Measurements from ENCODE around the gene PLPP1.

The PLPP1 gene

DNA sequence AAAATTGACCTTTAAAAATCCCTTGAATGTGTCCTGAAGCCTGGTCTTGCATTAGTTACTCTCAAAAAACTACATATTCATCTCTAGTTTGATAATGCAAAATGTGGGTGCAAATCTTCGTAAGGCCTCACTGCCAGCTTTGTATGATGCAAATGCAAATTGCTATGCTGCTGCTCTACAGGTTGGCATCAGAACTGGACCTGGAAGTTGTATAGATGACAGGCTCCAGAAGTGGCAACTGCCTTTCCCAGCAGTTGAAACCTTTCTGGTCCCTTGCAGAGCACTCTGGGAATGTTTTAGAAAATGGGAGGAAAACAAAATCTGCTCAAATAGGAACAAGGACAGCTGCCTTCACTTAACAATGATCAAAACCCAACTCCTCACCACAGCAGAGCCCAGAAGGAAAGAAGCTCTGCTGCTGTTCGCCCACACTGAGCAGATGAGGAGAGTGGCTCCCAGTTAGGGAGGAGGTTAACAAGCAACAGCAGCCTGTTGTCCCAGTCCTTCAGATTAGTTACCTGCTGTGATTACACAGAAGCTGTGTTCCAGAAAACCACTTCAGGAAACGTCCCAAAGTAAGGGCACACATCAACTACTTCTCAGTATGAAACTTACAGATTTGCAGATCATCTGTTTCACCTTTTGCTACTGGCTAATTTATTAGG is 93.5 kb downstream of the PLPP1 start:
- DNase-seq, result no peak

GRCh38 chr5:55440188-55440646 is 94.5 kb downstream of the PLPP1 start:
- DNase-seq, result no peak

DNA sequence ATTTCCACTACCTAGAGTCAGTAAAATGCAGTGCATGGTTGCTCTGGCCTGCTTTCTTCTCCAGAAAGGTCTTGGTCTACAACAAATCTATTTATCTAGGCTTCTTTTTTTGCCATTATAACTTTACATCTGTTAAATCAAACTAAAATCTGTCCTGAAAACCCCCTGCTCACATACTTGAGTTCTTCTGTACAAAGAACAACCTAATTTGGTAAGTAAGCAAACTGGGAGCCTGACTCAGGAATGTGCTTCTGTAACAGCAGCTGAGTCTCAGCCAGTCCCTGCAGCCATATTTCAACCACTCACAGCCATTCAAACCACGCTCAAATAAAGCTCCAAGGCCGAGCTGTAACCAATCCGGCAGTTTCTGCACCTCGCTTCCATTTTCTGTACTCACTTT is 95.8 kb downstream of the PLPP1 start:
- no peak for DNase-seq

DNA sequence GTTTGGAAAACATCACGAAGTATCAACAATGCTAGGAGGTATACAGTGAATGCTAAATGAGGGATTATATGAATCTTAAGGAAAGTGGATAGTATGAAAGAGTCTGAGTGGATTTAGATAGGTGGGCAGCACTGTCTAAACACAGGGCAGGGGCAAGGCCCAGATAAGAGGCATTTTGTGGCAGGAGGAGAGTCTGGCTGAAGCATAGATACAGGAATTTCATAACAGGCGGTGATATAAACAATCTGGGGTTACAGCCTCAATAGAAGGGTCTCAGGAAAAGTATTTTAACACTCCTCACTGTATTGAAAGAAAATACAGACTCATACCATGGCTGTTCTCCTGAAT is 96.9 kb downstream of the PLPP1 start:
- peak; percentile 50 for DNase-seq

- DNase-seq, result no peak
These were observed 97.3 kb downstream of the PLPP1 start for GRCh38 chr5:55437452-55437851.

DNA sequence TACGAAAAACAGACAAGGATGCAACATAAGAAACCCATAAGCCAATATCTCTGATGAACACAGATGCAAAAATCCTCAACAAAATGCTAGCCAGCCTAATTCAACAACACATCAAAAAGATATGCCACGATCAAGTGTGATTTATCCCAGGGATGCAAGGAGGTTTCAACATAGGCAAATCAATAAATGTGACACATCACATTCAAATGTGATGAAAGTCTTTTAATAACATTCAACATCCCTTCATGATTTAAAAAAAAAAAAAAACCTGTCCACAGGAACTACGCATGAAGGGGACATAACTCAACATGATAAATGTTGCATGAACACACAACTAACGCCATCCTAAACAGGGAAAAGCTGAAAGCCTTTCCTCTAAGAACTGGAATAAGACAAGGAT is 102.2 kb downstream of the PLPP1 start:
- no peak for DNase-seq

DNA sequence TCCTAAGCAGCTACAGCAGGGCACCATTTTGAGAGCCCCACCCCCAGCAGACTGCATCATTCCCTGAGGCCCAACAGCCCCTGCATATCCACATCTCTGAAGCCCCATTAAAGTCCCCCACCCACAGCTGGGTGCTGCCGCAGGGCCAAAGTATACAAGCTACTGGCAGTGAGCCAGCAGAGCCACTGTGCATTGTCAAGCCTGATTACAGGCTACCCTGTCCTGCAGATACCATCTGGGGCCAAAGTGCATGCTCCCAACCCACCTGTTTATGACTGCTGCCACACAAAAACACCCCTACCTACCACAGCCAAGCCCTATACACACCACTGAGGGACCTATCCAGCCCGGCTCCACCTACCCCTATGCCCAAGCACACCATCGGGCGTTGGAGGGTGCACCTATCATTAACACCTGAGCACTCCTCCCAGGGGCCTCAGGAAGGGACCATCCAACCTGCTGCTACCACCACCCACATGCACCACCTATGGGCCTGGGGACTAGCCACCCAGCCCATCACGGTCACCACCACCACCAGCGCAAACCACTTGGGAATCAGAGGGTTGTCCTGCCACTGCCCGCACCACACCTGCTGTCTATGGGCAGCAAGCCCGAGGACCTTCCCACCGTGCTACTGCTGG is 105.0 kb downstream of the PLPP1 start:
- no peak for DNase-seq

DNA sequence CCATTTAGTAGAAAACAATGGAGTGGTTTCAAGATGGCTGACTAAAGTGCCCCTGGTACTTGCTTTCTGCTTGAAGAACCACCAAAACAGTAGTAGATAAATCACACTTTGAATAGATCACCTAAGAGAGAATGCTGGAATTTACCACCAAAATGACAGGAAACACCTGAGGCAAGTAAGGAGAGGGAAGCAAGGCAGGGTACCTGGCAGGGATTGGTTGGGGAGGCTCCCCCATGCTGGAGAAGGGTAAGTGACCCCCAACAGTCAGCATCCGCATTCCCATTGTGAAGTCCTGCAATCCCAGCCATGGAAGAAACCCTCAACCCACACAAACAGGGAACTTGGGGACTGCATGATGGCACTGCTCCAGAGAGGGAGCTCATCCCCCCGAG is 105.5 kb downstream of the PLPP1 start:
- no peak for DNase-seq

GRCh38 chr5:55427157-55427556 is 107.6 kb downstream of the PLPP1 start:
- DNase-seq, result no peak

- DNase-seq, result no peak
These were observed 108.3 kb downstream of the PLPP1 start for GRCh38 chr5:55426455-55426854.

DNA sequence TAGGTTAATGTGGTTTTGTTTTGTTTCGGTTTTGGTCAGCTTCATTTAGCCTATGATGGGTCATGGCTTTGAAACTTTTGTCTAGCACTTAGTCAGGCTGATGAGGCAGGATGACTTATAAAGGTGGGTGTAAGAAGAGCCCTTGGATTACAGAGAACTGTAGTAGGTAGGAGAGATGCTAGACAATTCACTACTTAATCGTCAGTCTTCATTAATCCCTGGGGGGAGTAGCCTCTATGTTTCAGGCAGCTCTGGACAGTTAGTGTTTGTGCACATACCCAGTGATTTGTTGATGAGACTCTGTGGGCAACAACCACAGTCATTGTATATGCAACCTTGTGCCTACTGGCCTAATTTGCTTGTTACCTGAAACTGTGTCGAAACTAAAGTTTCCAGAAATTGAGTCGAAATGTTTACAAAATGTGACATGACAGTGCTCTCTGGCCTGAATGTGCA is 113.7 kb downstream of the PLPP1 start:
- no peak for DNase-seq

GRCh38 chr5:55418994-55419968 is 115.5 kb downstream of the PLPP1 start:
- peak; percentile 27 for DNase-seq

- no peak for DNase-seq
These were observed 118.5 kb downstream of the PLPP1 start for GRCh38 chr5:55416306-55416705.

DNA sequence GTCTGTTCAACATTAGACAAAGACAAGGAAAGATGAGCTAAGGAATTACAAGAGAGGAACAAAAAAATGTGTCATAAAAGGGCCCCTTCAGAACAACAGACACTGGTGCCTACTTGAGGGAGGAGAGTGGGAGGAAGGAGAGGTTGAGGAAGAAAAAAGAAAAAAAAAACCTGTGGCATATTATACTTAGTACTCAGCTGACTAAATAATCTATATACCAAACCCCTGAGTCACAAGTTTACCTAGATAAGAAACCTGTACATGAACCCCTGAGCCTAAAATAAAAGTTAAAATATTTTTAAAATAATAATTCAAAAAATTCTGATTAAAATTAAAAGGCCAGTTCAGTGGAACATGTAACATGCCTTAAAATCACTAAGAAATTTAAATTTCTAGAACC is 119.7 kb downstream of the PLPP1 start:
- DNase-seq, result peak; percentile 2

DNA sequence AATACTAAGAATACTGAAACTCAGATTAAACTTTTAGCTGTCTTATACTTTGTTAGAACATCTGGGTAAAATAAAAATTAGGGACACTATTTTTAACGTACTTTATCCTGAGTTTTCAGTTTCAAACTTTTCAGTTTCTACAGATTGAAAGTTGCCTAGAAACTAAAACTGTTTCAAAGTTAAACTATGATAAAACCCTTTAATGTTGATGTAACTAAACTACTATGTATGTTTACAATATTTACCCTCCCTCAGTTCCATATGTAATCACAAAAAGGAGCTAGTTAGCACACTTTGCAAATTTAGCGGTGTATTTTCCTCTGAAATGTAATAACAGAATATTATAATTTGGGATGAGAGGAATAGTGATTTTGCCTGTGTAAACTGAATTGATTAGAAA is 121.1 kb downstream of the PLPP1 start:
- no peak for DNase-seq

- no peak for DNase-seq
These were observed 122.9 kb downstream of the PLPP1 start for GRCh38 chr5:55411876-55412275.

GRCh38 chr5:55410845-55411244 is 123.9 kb downstream of the PLPP1 start:
- DNase-seq, result no peak

- DNase-seq, result no peak
These were observed 125.0 kb downstream of the PLPP1 start for GRCh38 chr5:55409775-55410174.

DNA sequence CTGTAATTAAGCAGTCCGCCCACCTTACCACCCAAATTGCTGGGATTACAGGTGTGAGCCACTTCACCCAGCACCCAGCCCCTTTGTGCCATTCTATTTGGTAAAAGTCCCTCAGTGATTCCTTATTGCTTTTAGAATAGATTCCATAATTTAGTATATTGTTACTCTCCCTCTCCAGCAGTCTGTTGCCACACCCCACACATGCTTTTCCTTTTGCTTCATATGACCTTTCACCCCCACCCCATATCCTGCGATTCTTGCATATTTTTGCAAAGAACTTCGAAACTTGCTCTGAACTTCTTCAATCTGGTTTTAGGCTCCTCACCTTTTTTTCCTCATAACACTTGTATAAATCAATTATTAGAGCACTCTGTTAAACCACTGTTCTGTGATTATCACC is 126.8 kb downstream of the PLPP1 start:
- no peak for DNase-seq

DNA sequence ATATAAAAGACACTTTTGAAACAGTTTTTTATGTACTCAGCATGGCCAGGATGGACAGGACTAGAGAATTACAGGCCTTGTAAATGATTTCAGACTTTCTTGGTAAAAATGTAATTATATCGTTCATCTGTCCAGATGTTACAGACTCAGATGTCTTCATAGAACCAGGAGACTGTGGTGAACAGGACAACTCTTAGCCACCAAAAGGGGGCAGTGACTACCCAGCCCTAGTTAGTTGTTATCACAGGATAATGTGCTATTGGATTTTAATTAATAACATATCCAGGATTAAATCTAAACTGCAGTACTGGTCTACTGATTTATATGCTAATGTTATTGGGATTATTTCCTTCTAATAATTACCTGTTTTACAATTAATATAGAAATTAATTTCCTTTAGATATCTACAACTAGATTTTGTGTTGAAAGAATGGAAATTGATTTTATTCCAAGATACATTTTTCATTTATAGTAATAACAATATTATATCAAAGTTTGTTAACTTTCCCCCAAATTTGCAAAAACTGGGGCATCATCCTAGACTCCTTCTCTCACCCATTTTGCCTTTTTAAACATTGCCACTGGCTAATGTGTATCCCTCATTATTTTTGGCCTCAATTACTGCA is 127.6 kb downstream of the PLPP1 start:
- peak; percentile 33 for DNase-seq

DNA sequence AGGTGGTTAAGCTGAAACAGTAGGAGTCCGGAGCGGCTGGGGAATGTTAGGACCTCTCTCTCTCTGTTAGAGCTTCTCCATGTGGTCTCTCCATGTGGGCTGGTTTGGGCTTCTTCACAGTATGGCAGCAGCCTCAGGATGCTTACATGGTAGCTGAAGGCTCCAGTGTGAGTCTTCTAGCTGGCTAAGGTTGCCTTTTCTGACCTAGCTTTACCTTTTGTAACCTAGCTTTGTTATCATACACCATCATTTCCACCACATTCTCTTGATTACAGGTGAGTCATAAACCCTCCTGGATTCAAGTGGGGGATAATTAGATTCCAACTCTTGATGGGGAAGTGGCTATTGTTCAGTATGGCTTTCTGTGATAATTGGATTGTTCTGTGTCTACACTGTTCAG is 128.5 kb downstream of the PLPP1 start:
- no peak for DNase-seq

DNA sequence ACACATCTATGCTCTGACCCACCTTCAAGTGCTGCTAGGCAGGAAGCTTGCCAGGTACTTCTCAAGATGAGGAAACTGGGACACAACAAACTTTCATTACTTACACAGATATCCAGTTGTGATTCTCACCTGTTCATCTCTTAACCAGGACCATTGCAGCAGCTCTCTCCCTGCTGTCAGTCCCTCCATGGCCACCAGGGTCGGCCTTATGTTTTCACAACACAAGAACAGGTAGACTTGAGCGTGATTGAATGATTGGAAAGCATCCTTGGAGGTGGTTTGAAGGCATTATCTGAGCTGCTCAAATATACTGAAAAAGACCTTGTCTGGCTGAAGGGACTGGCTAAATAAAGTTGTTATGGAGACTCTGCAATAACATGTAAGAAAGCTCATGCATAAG is 132.6 kb downstream of the PLPP1 start:
- DNase-seq, result no peak

GRCh38 chr5:55393501-55394175 is 141.1 kb downstream of the PLPP1 start:
- no peak for DNase-seq

Measured in kidney glomerular epithelial cell (primary cell).